ENCODE measurements around the gene CNOT3.
A peak's percentile ranks its signal among the peaks of the same experiment; 100 is the strongest.

CNOT3 gene

GRCh38 chr19:54142166-54142780 lies 4.7 kb downstream of the CNOT3 start:
- intact Hi-C loops (cut with DNase I) = no loop called here
- no peak for DNase-seq

- DNase-seq = no peak
- intact Hi-C loops (cut with DNase I) = no loop called here
These were observed 8.1 kb downstream of the CNOT3 start for GRCh38 chr19:54145541-54146158.

GRCh38 chr19:54147676-54148075 lies 10.1 kb downstream of the CNOT3 start:
- no peak for DNase-seq
- intact Hi-C loops (cut with DNase I) = no loop called here

GRCh38 chr19:54148158-54148557 lies 10.6 kb downstream of the CNOT3 start:
- intact Hi-C loops (cut with DNase I) = no loop called here
- DNase-seq = no peak

GRCh38 chr19:54149021-54149812 lies 11.7 kb downstream of the CNOT3 start:
- DNase-seq = no peak
- intact Hi-C loops (cut with DNase I) = no loop called here

GRCh38 chr19:54151362-54152035 lies 13.9 kb downstream of the CNOT3 start:
- intact Hi-C loops (cut with DNase I) = no loop called here
- DNase-seq = no peak

GRCh38 chr19:54152267-54152666 lies 14.7 kb downstream of the CNOT3 start:
- intact Hi-C loops (cut with DNase I) = no loop called here
- DNase-seq = no peak

GRCh38 chr19:54152878-54153524 lies 15.4 kb downstream of the CNOT3 start:
- intact Hi-C loops (cut with DNase I) = no loop called here
- no peak for DNase-seq

GRCh38 chr19:54153731-54154326 lies 16.3 kb downstream of the CNOT3 start:
- intact Hi-C loops (cut with DNase I) = no loop called here

GRCh38 chr19:54154603-54155345 lies 17.2 kb downstream of the CNOT3 start:
- DNase-seq = no peak
- intact Hi-C loops (cut with DNase I) = no loop called here

More at GRCh38 chr19:54153731-54154326, 16.3 kb downstream of the CNOT3 start:
- DNase-seq = no peak

- intact Hi-C loops (cut with DNase I) = no loop called here
- DNase-seq = peak in 1 of 10 donors; percentile 83
These were observed 18.1 kb downstream of the CNOT3 start for GRCh38 chr19:54155694-54156093.

GRCh38 chr19:54156490-54156889 lies 18.9 kb downstream of the CNOT3 start:
- intact Hi-C loops (cut with DNase I) = no loop called here

GRCh38 chr19:54156953-54157352 lies 19.4 kb downstream of the CNOT3 start:
- intact Hi-C loops (cut with DNase I) = no loop called here
- no peak for DNase-seq

More at GRCh38 chr19:54156490-54156889, 18.9 kb downstream of the CNOT3 start:
- no peak for DNase-seq

- intact Hi-C loops (cut with DNase I) = no loop called here
- DNase-seq = peak in 2 of 10 donors; percentile 12 to 29
These were observed 21.3 kb downstream of the CNOT3 start for GRCh38 chr19:54158812-54159351.

GRCh38 chr19:54159352-54160181 lies 22.0 kb downstream of the CNOT3 start, which contains the start of gene LENG1:
TSS of gene LENG1 (minus strand) at chr19:54159721. CDS start at chr19:54159695, 26 bp downstream.
- intact Hi-C loops (cut with DNase I) = no loop called here
- DNase-seq = peak; percentile 99 to 100 (median 100)

GRCh38 chr19:54160182-54160811 lies 22.7 kb downstream of the CNOT3 start:
- no peak for DNase-seq
- intact Hi-C loops (cut with DNase I) = no loop called here

- intact Hi-C loops (cut with DNase I) = no loop called here
- DNase-seq = no peak
These were observed 23.3 kb downstream of the CNOT3 start for GRCh38 chr19:54160854-54161253.

Data from posterior cingulate gyrus (tissue), 11 donors.